Esophagus (tissue), 2 donors: ENCODE data around the gene NIN. TPM values are rescaled to one million over a fixed set of nuclear protein-coding genes. Genes with fewer than 3 reads are reported as not detected.
A peak's percentile ranks its signal among the peaks of the same experiment; 100 is the strongest.

Experiments used
- H3K27ac ChIP-seq, 2 donors: one replicate each; pipeline ENCODE4 v1.5.1; 2013; ENCODE audit warnings: low read depth in 2 of 2, mild to moderate bottlenecking in 2 of 2, inconsistent platforms in 1 of 2, low read length in 1 of 2, moderate library complexity in 1 of 2
- H3K27me3 ChIP-seq, 2 donors: one replicate each; pipeline ENCODE4 v1.6.1; 2013; ENCODE audit warnings: low read length in 2 of 2, control low read depth in 1 of 2, mild to moderate bottlenecking in 1 of 2; ENCODE audit not compliant: insufficient read depth in 2 of 2, control insufficient read depth in 1 of 2
- H3K36me3 ChIP-seq, 2 donors: one replicate each; pipeline ENCODE4 v1.6.1; 2013; ENCODE audit warnings: low read length in 1 of 2; ENCODE audit not compliant: control insufficient read depth in 2 of 2, insufficient read depth in 2 of 2
- H3K4me1 ChIP-seq, 2 donors: one replicate each; pipeline ENCODE4 v1.6.1; 2013; ENCODE audit warnings: low read length in 1 of 2; ENCODE audit not compliant: control insufficient read depth in 2 of 2, insufficient read depth in 2 of 2
- H3K4me3 ChIP-seq, 2 donors: one replicate each; pipeline ENCODE4 v1.5.1; 2013; ENCODE audit warnings: low read length in 2 of 2, mild to moderate bottlenecking in 2 of 2, low read depth in 1 of 2, moderate library complexity in 1 of 2
- H3K9me3 ChIP-seq, 2 donors: one replicate each; pipeline ENCODE4 v1.6.1; 2013; ENCODE audit warnings: mild to moderate bottlenecking in 2 of 2, low read depth in 1 of 2, low read length in 1 of 2, moderate library complexity in 1 of 2; ENCODE audit not compliant: control insufficient read depth in 2 of 2, insufficient read depth in 1 of 2
- WGBS, 2 donors: extraction: QIAGEN DNeasy Blood & Tissue Kit; methylation state at CpG; one replicate each; pipeline ENCODE4 v1.1.7; 2013; 5-methylcytosine and 5-hydroxymethylcytosine counted together
- polyA plus RNA-seq, 2 donors: library from polyadenylated mRNA; stranded (reverse); fragments of 200-250 nt; gene quantifications; one replicate each; pipeline ENCODE4 v1.2.3, GENCODE V29; 2013
- donor health status: healthy with polysubstance abuse.
- donor health status: Bipolar disorder and iron deficiency.

NIN gene, protein sequence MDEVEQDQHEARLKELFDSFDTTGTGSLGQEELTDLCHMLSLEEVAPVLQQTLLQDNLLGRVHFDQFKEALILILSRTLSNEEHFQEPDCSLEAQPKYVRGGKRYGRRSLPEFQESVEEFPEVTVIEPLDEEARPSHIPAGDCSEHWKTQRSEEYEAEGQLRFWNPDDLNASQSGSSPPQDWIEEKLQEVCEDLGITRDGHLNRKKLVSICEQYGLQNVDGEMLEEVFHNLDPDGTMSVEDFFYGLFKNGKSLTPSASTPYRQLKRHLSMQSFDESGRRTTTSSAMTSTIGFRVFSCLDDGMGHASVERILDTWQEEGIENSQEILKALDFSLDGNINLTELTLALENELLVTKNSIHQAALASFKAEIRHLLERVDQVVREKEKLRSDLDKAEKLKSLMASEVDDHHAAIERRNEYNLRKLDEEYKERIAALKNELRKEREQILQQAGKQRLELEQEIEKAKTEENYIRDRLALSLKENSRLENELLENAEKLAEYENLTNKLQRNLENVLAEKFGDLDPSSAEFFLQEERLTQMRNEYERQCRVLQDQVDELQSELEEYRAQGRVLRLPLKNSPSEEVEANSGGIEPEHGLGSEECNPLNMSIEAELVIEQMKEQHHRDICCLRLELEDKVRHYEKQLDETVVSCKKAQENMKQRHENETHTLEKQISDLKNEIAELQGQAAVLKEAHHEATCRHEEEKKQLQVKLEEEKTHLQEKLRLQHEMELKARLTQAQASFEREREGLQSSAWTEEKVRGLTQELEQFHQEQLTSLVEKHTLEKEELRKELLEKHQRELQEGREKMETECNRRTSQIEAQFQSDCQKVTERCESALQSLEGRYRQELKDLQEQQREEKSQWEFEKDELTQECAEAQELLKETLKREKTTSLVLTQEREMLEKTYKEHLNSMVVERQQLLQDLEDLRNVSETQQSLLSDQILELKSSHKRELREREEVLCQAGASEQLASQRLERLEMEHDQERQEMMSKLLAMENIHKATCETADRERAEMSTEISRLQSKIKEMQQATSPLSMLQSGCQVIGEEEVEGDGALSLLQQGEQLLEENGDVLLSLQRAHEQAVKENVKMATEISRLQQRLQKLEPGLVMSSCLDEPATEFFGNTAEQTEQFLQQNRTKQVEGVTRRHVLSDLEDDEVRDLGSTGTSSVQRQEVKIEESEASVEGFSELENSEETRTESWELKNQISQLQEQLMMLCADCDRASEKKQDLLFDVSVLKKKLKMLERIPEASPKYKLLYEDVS (N-terminal part only)
- polyA plus RNA-seq: 1 to 10 TPM; 6.2 to 6.8 TPM

DNA sequence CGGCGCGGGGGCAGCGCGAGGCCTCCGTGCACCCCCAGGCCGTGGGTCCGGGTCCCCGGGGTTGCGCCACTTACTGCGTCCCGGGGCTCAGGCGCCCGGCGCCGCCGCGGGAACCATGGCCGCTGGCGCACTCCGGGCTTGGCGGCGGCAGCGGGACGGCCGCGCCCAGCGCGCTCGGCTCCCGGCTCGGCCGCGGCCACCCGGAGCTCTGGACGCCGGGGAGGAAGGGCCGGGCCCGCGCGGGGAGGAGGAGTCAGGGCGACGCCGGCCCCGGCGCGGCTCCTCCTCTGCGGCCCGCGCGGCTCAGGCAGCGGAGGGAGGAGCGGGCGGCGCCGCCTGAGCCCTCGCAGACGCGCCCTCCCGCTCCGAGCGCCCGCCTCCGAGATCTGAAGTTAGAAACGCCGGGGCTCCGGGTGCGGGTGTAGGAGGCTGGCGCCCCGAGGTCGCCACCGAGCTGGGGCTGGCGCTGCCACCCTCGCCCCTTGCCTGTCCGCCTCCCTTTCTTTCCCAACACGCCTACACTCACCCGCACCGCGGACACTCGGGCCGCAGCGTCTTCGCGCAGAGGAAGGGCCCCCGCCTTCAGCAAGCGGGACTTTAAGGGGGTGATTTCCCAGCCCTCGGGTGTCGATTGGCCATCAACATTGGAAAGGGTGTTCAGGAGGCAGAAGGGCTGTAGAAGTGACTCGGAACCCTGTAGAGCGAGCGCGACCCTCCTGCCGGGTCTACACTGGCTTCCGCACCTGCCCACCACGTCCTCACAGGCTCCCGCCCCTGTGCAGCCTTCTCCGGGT lies at the start of gene NIN:
Gene NIN, minus strand, starts transcription at position 231 of the 794 bp plus-strand sequence. CDS start 9,106 bp downstream, outside the sequence.
- Histone ChIP-seq H3K4me3 (peak within 1 kb of the TSS; percentile 63 to 88), H3K36me3 (peaks cover 0 to 4% of the 10 kb centered on the region in 2 donors), H3K27me3 (no peaks in the 10 kb centered on the region), H3K27ac (peak within 1 kb of the TSS; percentile 87 to 93), H3K9me3 (no peaks in the 10 kb centered on the region), H3K4me1 (peaks cover 0 to 9% of the 10 kb centered on the region in 2 donors)
- WGBS, 2 donors: 0 to 1% methylated on average over 54 to 97 of the region's 97 CpGs

DNA sequence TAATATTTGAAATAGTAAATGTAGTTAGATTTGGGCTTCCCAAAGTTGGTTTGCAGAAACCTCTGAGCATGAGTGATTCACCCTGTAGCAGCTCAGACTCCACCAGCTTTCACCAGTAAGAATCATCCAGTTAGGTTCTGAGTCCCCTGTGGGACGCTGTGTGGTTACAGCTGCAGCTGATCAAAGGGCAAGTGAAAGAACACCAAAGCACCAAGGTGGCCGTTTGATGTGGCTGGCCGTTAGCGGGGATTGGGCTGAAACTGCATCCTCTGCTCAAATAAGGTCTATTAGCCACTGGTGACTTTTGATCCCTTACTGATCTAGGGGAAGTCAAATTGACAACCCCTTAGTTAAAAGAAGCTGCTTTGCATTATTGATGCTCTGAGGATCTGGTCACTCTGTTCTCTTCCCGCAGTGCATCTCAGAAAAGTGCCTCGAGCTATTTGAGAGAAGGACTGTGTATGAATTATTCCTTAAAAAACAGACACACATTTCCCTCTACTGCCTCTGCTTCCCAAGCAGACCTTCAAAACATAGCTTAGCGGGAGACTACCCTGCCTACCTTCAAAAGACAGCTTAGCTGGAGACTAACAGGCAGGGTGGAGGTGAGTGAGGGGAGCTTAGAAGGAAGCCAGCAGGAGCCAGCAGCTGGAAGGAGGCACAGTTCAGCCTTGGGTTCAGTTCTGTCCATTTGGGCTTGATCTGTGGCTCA lies 44.6 kb upstream of the NIN start:
- Histone ChIP-seq H3K4me3 (no peak overlapping the region), H3K27me3 (peaks cover 0 to 4% of the 10 kb centered on the region in 2 donors), H3K36me3 (no peaks in the 10 kb centered on the region), H3K4me1 (peaks cover 2 to 6% of the 10 kb centered on the region in 2 donors), H3K27ac (no peak overlapping the region), H3K9me3 (no peaks in the 10 kb centered on the region)
- WGBS, 2 donors: 45% methylated on average over 7 of the region's 7 CpGs

DNA sequence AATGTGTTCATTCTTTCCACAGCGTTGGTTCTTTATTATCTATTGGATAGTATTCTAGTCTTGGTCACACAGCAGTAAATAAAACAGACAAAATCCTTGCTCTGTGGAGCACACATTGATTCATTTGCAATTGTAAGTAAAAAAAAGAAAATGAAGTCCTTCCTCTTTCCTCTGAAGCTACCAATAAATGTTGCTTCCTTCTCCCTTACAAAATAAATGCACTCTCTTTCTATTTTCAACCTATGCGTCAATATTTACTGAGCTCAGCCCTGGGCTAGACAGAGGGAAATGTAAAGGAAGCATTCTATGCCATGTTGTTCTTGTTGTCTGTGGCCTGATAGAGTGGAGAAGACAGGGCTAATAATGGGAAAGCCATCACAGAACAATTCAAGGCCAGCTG lies 43.8 kb upstream of the NIN start:
- Histone ChIP-seq H3K36me3 (no peaks in the 10 kb centered on the region), H3K27ac (no peak overlapping the region), H3K4me1 (peaks cover 2 to 6% of the 10 kb centered on the region in 2 donors), H3K4me3 (no peak overlapping the region), H3K27me3 (peaks cover 0 to 4% of the 10 kb centered on the region in 2 donors), H3K9me3 (no peaks in the 10 kb centered on the region)
- 57 to 58% methylated on average over 2 of the region's 2 CpGs for WGBS, 2 donors

DNA sequence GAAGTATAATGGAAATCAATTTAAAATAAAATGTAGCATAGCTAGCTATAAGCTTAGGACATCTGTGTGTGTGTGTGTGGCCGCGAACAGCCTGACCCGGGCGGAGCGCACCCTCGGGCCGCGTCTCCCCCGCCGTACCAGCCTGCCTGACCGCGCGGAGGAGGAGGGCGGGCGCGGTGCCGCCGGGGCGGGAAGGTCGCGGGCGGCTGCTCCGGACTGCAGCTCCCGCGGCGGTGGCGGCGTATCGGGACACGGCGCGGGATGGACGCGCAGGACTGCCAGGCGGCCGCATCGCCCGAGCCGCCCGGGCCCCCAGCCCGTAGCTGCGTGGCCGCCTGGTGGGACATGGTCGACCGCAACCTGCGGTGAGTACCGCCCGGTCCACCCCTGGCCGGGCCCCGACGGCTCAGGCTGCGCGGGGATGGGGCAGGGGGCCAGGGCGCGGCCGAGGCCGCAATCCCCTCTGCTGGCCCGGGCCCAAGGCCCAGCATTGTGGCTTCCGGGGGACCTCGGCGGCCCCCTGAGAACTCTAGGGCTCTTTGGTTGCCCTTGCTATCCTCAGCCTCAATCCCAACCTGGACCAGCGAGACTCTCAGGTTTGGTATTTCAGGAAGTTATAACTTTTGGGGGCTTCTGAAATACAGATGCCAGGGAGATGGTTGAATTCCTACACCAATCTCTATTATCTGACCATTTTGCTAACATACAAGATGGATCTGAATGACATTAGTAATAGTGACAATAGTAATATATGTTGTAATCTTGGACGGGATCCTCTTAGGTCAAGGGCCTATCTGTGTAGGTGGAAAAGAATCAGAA lies 41.2 kb upstream of the NIN start, which contains the start of gene ABHD12B:
Gene ABHD12B, plus strand, starts transcription at position 140 of the 819 bp plus-strand sequence. Its CDS starts 122 bp downstream, at position 262.
- no peak within 1 kb of the TSS for H3K27ac ChIP-seq
- WGBS, 2 donors: 10 to 14% methylated on average over 54 to 63 of the region's 63 CpGs
- H3K9me3 ChIP-seq: no peaks in the 10 kb centered on the region
- peaks cover 2 to 6% of the 10 kb centered on the region in 2 donors for H3K4me1 ChIP-seq
- no peaks in the 10 kb centered on the region for H3K36me3 ChIP-seq
- H3K4me3 ChIP-seq: peak within 1 kb of the TSS in 1 of 2 donors; percentile 36
- H3K27me3 ChIP-seq: peaks cover 0 to 4% of the 10 kb centered on the region in 2 donors

DNA sequence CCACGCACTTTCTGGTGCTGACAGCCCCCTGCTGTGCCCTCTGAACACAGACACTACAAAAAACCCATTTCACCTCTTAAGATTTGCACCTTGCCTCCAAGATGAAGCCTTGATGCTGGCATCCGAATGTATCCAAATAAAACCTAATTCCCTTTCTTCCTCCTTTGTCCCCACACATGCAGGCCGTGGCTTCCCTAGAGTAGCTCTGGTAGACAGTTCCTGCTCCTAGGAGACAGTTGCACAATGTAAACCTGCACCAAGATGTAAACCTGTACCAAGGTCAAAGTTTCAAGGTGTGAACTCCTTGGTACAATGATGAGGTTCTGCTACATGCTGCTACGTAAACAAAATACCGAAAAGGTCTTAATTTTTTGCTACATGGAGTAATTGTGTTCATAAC lies 40.3 kb upstream of the NIN start:
- H3K4me1 ChIP-seq: peaks cover 2 to 6% of the 10 kb centered on the region in 2 donors
- 76 to 85% methylated on average over 5 of the region's 5 CpGs for whole genome bisulfite sequencing, 2 donors
- peaks cover 0 to 4% of the 10 kb centered on the region in 2 donors for H3K27me3 ChIP-seq
- H3K9me3 ChIP-seq: no peaks in the 10 kb centered on the region
- H3K4me3 ChIP-seq: no peak overlapping the region
- H3K36me3 ChIP-seq: no peaks in the 10 kb centered on the region
- no peak overlapping the region for H3K27ac ChIP-seq

DNA sequence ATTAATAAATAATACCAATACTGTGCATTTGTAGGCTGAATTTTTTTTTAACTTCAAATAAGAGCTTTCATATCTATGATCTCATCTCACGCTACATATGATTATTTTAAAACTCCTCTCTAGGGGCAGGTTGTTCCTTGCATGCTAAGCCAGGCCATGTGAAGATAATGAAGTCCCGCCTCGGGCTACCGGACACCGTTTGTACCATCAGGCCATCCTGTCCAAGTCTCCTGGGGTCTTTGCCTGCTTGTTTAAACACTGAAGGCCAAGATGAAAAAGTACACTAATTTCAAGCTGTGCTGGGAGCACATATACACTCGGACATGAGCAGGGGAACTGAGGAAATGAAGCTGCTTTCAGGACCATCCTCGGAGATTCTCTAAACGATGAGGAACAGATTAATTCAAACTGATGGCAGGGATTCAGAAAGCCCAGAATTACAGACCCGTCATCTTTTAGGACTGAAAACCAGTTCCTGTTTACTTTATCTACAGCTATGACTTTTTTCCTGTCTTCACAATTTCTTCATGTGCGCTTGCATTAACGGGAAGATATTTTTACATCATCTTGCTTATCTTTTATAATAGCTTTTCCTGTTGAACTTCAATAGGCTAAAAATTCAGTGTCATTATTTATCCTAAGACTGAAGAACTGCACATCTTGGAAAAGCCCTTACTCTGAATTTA lies 34.6 kb upstream of the NIN start:
- H3K9me3 ChIP-seq: no peaks in the 10 kb centered on the region
- no peaks in the 10 kb centered on the region for H3K27me3 ChIP-seq
- WGBS, 2 donors: 60 to 68% methylated on average over 11 of the region's 11 CpGs
- no peak overlapping the region for H3K4me3 ChIP-seq
- no peaks in the 10 kb centered on the region for H3K36me3 ChIP-seq
- H3K4me1 ChIP-seq: no peaks in the 10 kb centered on the region
- no peak overlapping the region for H3K27ac ChIP-seq

DNA sequence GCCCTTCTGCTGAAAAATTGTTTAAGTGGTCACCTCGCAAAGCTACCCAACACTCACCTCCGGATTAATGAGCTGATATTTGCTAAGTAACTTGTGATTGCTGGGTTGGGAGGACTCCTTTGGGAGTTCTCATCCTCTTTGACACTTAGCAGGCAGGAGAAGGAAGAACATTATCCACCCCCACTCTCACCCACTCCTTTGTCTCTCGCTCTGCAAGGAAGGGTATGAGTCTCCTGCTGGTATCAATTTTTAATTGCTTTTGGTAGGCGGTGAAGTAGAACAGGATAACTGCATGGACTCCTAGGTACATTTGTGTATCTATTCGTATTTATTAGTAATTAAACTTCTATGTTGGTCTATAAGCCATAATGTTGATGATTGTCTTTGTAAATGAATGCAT lies 34.0 kb upstream of the NIN start:
- H3K36me3 ChIP-seq: no peaks in the 10 kb centered on the region
- H3K9me3 ChIP-seq: no peaks in the 10 kb centered on the region
- H3K27ac ChIP-seq: no peak overlapping the region
- H3K4me1 ChIP-seq: no peaks in the 10 kb centered on the region
- no peak overlapping the region for H3K4me3 ChIP-seq
- H3K27me3 ChIP-seq: no peaks in the 10 kb centered on the region
- 84 to 92% methylated on average over 5 of the region's 5 CpGs for WGBS, 2 donors
